Caco-2 (cell line): Measurements from ENCODE around the gene OMP. TPM values are rescaled to one million over a fixed set of nuclear protein-coding genes. Genes with fewer than 3 reads are reported as not detected.
A peak's percentile ranks its signal among the peaks of the same experiment; 100 is the strongest.

Experiments used
- BruUV-seq: library from RNA; stranded (reverse); fragments of 400-500 nt; replicated peaks from 2 replicates; lab custom pipeline; 2021; lab: Mats Ljungman, UMichigan
- CTCF ChIA-PET: fragments of 300-600 bp; sonication (Branson Sonifier 250); formaldehyde crosslinking; loops from one replicate; lab custom pipeline; 2022; ENCODE audit warnings: antibody characterized with exemption; lab: Charles Lee
- POLR2A ChIA-PET: fragments of 300-600 bp; sonication (Branson Sonifier 250); formaldehyde crosslinking; loops from one replicate; lab custom pipeline; 2022; ENCODE audit warnings: antibody characterized with exemption; lab: Charles Lee
- DNase-seq, 2 experiments: peaks; one replicate each; pipeline versions ENCODE4 v3.0.0 to v3.0.0-alpha.2; 2020 to 2022
- H3K27me3 ChIP-seq: replicated peaks from 2 replicates; pipeline ENCODE4 v1.6.0; 2011; ENCODE audit warnings: low read length; ENCODE audit not compliant: control insufficient read depth, insufficient read depth
- H3K36me3 ChIP-seq: 2 replicates; pipeline ENCODE4 v1.5.1; 2011; ENCODE audit warnings: low read length; ENCODE audit not compliant: control insufficient read depth, insufficient read depth
- H3K4me1 ChIP-seq: fragments of 250-450 bp; sonication (Bioruptor Pico); 2 replicates; pipeline ENCODE4 v1.5.1; 2020; ENCODE audit warnings: mild to moderate bottlenecking
- H3K4me3 ChIP-seq: 2 replicates; pipeline ENCODE4 v1.5.1; 2011; ENCODE audit warnings: low read depth, mild to moderate bottlenecking, control low read depth, low read length
- H3K9me3 ChIP-seq: fragments of 250-450 bp; sonication (Bioruptor Pico); 2 replicates; pipeline ENCODE4 v1.5.1; 2020; ENCODE audit warnings: mild to moderate bottlenecking, moderate library complexity
- H3K27ac Mint-ChIP-seq: one replicate; pipeline ENCODE4 v1.8.0; 2022; ENCODE audit warnings: mixed read lengths; ENCODE audit not compliant: unreplicated experiment
- H3K27me3 Mint-ChIP-seq: one replicate; pipeline ENCODE4 v1.8.0; 2022; ENCODE audit warnings: mixed read lengths; ENCODE audit not compliant: insufficient read depth, unreplicated experiment
- H3K36me3 Mint-ChIP-seq: one replicate; pipeline ENCODE4 v1.8.0; 2022; ENCODE audit warnings: mild to moderate bottlenecking, mixed read lengths; ENCODE audit not compliant: insufficient read depth, unreplicated experiment
- H3K4me1 Mint-ChIP-seq: one replicate; pipeline ENCODE4 v1.8.0; 2022; ENCODE audit warnings: low read depth, mixed read lengths; ENCODE audit not compliant: unreplicated experiment
- H3K4me3 Mint-ChIP-seq: one replicate; pipeline ENCODE4 v1.8.0; 2022; ENCODE audit warnings: mild to moderate bottlenecking, moderate library complexity, mixed read lengths; ENCODE audit not compliant: unreplicated experiment
- H3K9me3 Mint-ChIP-seq: one replicate; pipeline ENCODE4 v1.8.0; 2022; ENCODE audit warnings: mixed read lengths; ENCODE audit not compliant: unreplicated experiment
- CTCF ChIP-seq, 2 experiments: fragments of 200-600 bp in 1 of 2; IDR thresholded peaks; 1 replicate in 1 of 2; 2 replicates in 1 of 2; pipeline versions ENCODE4 v1.5.1 to v1.8.0; 2011 to 2022; ENCODE audit warnings: antibody characterized with exemption in 1 of 2, control low read depth in 1 of 2, inconsistent platforms in 1 of 2, low read depth in 1 of 2, low read length in 1 of 2, mild to moderate bottlenecking in 1 of 2, moderate library complexity in 1 of 2; ENCODE audit not compliant: insufficient read depth in 1 of 2, severe bottlenecking in 1 of 2, unreplicated experiment in 1 of 2
- intact Hi-C: fragments of 100-400 bp; cut with micrococcal nuclease; formaldehyde crosslinking; loops from one replicate; pipeline ENCODE4 v1.10.0; 2022; ENCODE audit not compliant: unreplicated experiment
- total RNA-seq: library from RNA; stranded (reverse); gene quantifications from 2 replicates; pipeline ENCODE4 v1.2.3, GENCODE V29; 2022

Gene OMP
- total RNA-seq, 1 experiment from 2014 or later = 0.70 TPM

GRCh38 chr11:77144857-77145428 is 42.3 kb downstream of the OMP start:
- Mint-ChIP-seq H3K4me1 (peaks cover 40% of the 10 kb centered on the region), H3K36me3 (no peaks in the 10 kb centered on the region), H3K27me3 (no peaks in the 10 kb centered on the region), H3K4me3 (peak overlapping the region; percentile 46), H3K9me3 (no peaks in the 10 kb centered on the region), H3K27ac (peak overlapping the region; percentile 79)
- no TSS peak for BruUV-seq
- ChIA-PET CTCF (interaction anchor here (0.8 to 3.4 kb wide), 7 partner anchors 18 to 97 kb away, joined by 3 to 32 read pairs (median 4); partner anchors contain the start of gene MYO7A), POLR2A (interaction anchor here (0.6 kb wide), 1 partner anchor 17 kb away, joined by 3 read pairs; no protein-coding TSS in a partner anchor)
- no peak for TF ChIP-seq CTCF (IDR thresholded peaks at IDR 0.05; ENCODE audit: insufficient read depth in 1 of 2, low read depth in 1 of 2, low read length in 1 of 2, severe bottlenecking in 1 of 2, unreplicated experiment in 1 of 2)
- Histone ChIP-seq H3K36me3 (no peaks in the 10 kb centered on the region), H3K27me3 (no peaks in the 10 kb centered on the region), H3K9me3 (no peaks in the 10 kb centered on the region), H3K4me3 (no peak overlapping the region), H3K4me1 (peaks cover 49% of the 10 kb centered on the region)
- peak; percentile 77 to 87 for DNase-seq
- intact Hi-C loops = loop anchor here (1.0 kb wide), 2 partner anchors 17 to 43 kb away; partner anchors contain the start of gene MYO7A

- BruUV-seq = no TSS peak
- no peak for DNase-seq
- Histone ChIP-seq H3K36me3 (no peaks in the 10 kb centered on the region), H3K4me1 (peaks cover 34% of the 10 kb centered on the region), H3K27me3 (no peaks in the 10 kb centered on the region), H3K4me3 (no peak overlapping the region), H3K9me3 (no peaks in the 10 kb centered on the region)
- CTCF ChIA-PET = interaction anchor here (0.7 to 1.2 kb wide), 5 partner anchors 17 to 425 kb away, joined by 3 to 4 read pairs (median 4); partner anchors contain the start of gene MYO7A
- Mint-ChIP-seq H3K4me1 (peaks cover 33% of the 10 kb centered on the region), H3K27ac (peak overlapping the region; percentile 79), H3K9me3 (no peaks in the 10 kb centered on the region), H3K36me3 (no peaks in the 10 kb centered on the region), H3K27me3 (no peaks in the 10 kb centered on the region), H3K4me3 (no peak overlapping the region)
- intact Hi-C loops = no loop called here
- POLR2A ChIA-PET = no interaction called here
- no peak for TF ChIP-seq CTCF (IDR thresholded peaks at IDR 0.05; ENCODE audit: insufficient read depth in 1 of 2, low read depth in 1 of 2, low read length in 1 of 2, severe bottlenecking in 1 of 2, unreplicated experiment in 1 of 2)
These were observed 43.8 kb downstream of the OMP start for GRCh38 chr11:77146261-77147035.

GRCh38 chr11:77147036-77147315 is 44.3 kb downstream of the OMP start:
- H3K4me3 Mint-ChIP-seq = no peak overlapping the region
- no peaks in the 10 kb centered on the region for H3K36me3 ChIP-seq

More at GRCh38 chr11:77147036-77147315, 44.3 kb downstream of the OMP start:
- H3K9me3 ChIP-seq = no peaks in the 10 kb centered on the region
- no peak for DNase-seq
- intact Hi-C loops = no loop called here
- CTCF ChIA-PET = interaction anchor here (0.6 to 1.2 kb wide), 6 partner anchors 18 to 425 kb away, joined by 3 to 4 read pairs (median 4); partner anchors contain the start of gene MYO7A
- no peaks in the 10 kb centered on the region for H3K27me3 Mint-ChIP-seq
- no TSS peak for BruUV-seq
- TF ChIP-seq CTCF (IDR thresholded peaks at IDR 0.05; ENCODE audit: insufficient read depth in 1 of 2, low read depth in 1 of 2, low read length in 1 of 2, severe bottlenecking in 1 of 2, unreplicated experiment in 1 of 2) = no peak
- no peaks in the 10 kb centered on the region for H3K27me3 ChIP-seq
- H3K36me3 Mint-ChIP-seq = no peaks in the 10 kb centered on the region
- peaks cover 28% of the 10 kb centered on the region for H3K4me1 Mint-ChIP-seq
- H3K4me3 ChIP-seq = no peak overlapping the region
- no peak overlapping the region for H3K27ac Mint-ChIP-seq
- no peaks in the 10 kb centered on the region for H3K9me3 Mint-ChIP-seq
- peaks cover 30% of the 10 kb centered on the region for H3K4me1 ChIP-seq
- POLR2A ChIA-PET = no interaction called here
